Activated CD8-positive, alpha-beta memory T cell treated with anti-CD3 and anti-CD28 coated beads, Interleukin-2, amount 50 U/mL, for 4 hours (primary cell): Measurements from ENCODE around the gene LRRC25.
A peak's percentile ranks its signal among the peaks of the same experiment; 100 is the strongest.
"Not testable (repeated sequence)": the region's sequence is repeated elsewhere in the genome, so short reads cannot be mapped to it uniquely, and the experiment has no call there.

Source experiments
- DNase-seq: peaks from one replicate; pipeline ENCODE4 v3.0.0-alpha.2; 2020

The LRRC25 gene

DNA sequence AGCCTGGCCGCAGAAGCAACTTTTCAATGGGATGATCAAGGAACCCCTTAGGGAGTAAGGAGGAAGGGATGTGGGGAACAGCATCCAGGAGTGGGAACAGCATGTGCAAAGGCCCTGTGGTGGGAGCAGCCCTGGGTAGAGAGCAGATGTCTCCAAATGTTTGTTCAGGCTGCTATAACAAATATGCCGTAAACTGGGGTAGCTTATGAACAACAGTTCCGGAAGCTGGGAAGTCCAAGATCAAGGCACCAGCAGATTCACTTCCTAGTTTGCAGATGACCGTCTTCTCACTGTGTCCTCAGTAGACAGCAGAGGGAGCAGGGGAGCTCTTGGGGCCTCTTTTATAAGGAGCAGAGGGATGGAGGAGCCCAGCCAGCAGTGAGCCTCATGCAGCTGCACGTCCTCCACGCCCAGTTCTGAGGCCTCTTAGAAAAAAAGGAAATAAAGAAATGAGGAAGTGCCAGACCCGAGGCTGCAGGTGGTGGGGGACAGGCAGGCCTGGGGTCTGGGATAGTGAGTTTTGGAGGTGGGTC is 4.2 kb upstream of the LRRC25 start:
- no peak for DNase-seq

DNA sequence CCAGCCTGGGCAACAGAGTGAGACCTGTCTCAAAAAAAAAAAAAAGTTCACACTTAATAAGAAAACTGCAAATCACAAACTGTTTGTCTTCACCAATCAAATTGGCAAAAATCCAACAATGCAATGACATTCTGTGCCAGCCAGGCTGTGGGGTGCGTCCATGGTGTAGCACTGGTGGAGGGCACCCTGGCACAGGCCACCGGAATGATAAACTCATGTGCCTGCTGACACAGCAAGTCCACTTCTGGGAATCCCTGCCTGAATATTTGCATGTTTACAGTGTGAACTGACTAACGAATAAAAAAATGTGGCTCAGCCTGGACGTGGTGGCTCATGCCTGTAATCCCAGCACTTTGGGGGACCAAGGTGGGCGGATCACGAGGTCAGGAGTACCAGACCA is 1.6 kb upstream of the LRRC25 start:
- DNase-seq, result no peak

DNA sequence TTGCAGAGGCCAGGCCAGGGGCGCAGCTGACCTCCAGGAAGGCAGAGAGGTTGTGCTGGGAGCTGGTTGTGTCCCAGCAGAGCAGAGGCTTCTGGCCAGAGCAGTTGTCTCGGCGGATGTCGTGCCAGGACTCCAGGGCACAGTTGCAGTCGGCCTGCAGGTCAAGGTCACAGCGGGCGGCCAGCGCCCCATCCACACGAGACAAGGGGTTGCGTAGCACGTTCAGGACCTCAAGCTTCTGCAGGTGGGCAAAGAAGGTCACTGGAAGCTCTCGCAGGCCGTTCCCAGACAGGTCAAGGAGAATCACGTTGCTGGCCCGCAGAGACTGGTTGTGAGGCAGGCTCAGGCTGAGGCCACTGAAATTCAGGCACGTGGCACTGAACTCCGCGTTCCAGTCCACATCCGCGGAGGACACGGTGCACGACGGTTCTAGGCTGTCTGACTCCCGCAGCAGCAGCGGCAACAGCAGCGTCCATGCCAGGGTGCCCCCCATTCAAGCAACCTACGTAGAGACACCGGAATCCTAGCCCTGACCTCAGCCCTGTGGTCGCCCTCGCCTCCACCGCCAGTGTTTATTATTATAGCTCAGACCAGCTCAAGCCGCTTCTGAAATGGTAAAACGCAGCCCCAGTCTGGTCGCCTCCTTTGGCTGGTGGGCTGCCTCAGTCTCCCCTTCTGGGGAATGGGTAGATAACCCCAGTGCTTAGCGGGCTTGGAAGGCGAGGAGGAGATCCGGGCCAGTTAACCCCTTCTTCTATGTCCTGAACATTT is 766 bp downstream of the LRRC25 start:
- DNase-seq, result no peak

DNA sequence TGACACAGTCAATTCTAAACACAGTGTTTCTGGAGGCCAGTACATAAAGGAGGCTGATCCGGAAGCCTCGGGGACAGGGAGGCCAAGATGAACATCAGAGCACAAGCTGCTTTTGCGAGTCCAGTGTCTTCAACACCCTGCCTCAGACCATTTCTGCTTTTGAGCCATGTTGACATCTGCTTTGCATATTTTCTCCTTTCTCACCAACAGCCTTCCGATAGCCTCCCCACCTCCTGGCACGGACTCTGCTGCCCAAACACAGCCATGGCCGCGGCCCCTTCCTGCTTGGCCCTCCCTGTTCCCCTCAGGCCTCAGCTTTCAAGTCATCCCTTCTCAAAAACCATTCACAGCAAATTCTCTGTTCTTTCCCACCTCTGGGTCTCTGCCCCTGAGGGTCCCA is 3.6 kb downstream of the LRRC25 start:
- no peak for DNase-seq

DNA sequence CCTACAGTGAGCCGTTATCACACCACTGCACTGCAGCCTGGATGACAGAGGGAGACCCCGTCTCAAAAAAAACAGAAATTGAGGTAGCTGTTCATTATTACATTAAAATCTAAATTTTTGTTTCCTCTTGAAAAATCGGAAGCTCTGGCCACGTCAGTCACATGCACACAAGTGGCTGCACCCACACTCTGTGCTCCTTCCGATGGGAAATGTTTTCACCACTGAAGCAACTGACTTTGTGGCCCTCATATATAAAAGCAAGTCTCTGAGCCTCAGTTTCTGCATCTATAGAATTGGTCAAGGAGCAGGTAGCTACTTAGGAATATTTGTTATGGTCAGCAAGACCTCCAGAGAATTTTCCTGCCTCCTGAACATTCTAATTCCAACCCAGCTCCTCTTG is 4.5 kb downstream of the LRRC25 start:
- DNase-seq, result no peak

DNA sequence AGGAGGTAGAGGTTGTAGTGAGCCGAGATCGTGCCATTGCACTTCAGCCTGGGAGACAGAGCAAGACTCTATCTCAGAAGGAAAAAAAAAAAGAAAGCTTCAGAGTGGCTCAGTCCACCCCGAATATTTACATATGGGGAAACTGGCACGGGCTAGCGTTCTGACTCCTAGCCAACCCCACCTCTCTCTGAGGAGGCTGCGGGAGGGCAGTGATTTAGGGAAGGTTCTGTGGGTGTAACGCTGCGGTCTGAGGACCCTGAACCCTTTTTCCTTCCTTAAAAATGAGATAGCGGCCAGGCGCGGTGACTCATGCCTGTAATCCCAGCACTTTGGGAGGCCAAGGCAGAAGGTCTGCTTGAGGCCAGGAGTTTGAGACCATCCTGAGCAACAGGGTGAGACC is 5.0 kb downstream of the LRRC25 start:
- DNase-seq, result no peak

DNA sequence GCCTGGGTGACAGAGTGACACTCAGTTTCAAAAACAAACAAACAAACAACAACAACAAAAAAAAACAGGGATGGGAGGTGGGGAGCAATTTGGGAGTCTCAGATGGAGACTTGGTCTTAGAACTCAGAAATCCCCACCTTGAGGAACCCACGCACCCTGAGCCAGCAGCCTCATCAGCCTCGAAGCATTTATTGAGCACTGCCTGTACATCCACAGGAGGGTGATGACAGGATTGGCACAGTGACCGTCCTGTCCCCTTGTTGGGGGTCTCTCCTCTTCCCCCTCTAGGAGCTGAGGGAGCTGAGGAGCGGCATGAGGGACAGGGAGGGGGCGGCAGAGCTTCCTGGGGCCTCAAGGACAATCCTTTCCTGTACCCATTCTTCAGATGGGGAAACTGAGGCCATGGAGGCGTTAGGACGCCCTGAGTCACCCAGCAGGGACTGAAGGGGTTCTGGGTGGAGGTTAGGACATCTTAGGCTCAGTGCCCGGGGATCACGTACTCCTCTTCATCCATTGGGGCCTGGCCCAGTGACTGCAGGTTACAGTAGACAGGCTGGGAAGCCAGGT is 5.8 kb downstream of the LRRC25 start:
- no peak for DNase-seq

DNA sequence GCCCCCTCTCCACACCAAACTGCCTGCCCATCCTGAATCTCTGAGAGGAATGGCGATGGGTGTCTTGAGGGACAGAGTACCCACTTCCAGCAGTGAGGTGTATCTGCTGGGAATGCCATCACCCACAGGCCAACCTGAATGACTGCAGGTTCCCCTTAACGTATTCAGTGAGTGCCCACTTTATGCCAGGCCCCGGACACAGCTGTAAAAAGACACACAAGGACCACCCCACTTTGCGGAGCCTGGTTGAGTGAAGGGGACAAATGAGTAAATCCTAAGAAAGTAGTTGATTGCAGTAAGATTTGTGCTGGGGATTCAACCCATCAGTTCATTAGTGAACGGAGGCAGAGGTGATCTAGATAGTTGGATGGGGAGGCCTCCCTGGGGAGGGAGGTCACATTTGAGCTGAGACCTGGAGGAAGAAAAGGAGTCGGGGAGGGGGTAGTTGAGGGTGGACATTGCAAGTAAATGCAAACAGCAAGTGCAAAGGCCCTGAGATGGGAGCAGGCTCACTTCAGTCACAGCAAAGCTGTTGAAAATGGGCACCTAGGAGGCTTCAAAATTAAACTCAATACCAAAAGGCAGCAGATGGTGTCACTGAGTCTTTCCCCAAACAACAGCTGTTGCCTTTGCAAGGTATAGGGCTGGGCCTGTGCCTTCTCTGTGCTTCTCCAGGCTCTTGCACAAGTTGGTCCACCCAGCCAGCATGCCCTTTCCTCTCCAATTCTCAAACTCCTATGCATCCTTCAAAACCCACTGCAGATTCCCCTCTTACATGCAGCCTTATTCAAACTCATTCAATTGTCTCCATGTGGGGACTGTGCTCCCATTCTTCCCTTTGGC is 7.1 kb downstream of the LRRC25 start:
- DNase-seq, result no peak

DNA sequence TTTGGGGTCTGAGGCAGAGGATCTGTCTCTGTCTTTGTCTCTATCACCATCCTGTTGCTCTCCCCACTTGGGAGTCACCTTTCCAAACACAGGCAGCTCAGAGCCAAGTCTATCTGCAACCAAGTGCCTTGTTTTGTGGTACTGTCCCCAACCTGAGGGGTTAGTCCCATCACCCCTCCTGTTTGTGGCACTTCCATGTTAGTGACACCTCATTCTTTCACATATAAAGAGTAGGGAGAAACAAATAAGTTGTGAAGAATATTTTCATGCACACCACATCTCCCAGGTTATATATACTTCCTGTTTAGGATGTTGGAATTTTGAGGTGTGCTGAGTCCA is 7.7 kb downstream of the LRRC25 start:
- no peak for DNase-seq

DNA sequence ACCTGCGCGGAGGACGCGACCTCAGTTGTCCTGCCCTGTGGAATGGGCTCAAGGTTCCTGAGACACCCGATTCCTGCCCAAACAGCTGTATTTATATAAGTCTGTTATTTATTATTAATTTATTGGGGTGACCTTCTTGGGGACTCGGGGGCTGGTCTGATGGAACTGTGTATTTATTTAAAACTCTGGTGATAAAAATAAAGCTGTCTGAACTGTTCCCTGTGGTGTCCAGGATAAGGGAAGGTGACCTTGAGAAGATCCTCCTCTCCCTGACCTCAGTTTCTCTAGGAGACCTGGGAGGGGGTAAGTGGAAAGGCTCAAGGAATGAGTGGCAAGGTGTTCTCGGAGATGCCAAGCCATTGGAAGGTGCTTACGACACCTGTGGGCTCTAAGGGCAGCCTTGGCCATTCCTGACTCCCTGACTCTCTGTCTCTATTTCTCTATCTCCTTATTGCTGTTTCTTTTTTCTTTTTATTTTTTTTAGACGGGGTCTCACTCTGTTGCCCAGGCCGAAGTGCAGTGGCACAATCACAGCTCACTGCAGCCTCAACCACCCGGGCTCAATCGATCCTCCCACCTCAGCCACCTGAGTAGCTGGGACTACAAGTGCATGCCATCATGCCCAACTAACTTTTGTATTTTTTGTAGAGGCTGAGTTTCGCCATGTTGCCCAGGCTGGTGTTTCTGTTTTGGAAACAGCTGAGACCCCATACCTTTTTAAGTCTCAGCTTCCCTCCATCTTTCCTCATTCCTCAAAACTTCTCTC is 8.3 kb downstream of the LRRC25 start:
- no peak for DNase-seq

DNA sequence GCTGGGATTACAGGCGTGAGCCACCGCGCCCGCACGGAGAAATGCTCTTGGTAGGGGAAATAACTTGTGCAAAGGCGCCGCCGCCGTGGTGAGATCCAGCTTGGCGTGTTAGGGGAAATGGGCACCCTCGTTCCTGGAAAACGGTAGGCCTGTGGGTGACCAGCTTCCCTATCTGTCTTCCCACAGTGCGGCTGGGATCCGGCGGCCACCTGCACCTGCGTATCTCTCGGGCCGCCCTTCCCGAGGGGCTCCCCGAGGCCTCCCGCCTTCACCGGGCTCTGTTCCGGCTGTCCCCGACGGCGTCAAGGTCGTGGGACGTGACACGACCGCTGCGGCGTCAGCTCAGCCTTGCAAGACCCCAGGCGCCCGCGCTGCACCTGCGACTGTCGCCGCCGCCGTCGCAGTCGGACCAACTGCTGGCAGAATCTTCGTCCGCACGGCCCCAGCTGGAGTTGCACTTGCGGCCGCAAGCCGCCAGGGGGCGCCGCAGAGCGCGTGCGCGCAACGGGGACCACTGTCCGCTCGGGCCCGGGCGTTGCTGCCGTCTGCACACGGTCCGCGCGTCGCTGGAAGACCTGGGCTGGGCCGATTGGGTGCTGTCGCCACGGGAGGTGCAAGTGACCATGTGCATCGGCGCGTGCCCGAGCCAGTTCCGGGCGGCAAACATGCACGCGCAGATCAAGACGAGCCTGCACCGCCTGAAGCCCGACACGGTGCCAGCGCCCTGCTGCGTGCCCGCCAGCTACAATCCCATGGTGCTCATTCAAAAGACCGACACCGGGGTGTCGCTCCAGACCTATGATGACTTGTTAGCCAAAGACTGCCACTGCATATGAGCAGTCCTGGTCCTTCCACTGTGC is 9.1 kb downstream of the LRRC25 start:
- peak; percentile 82 for DNase-seq

DNA sequence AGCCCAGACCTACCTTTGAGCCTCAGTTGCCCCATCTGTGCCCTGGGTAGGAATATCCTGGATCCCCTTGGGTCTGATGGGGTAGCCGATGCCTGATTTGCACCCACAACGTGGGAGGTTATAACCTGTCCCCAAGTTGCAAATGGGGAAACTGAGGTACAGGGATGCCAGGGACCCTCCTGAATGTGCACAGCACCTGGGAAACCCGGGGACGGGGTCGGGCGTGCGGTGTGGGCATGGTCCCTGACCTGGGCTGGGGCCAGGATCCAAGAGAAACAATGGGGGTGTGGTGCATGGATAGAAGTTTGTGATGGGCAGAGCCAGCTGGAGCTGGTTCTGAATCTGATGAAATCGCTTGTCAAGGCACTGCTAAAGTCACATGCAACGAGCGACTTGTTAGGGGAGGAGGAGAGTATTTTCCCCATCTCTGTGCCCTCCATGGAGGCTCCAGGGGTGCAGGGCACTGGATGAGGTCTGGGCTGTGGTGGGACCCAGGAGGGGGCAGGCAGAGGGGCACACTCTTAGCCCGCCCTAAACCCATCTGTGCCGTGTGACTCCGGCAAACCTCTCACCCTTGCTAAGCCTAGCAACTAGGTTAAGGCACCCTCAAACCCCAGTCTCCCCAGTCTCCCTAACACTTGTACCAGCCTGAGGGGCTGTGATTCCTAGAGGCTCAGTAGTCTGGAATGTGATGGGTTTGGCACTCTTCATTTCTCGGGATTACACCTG is 10.7 kb downstream of the LRRC25 start:
- DNase-seq, result no peak

DNA sequence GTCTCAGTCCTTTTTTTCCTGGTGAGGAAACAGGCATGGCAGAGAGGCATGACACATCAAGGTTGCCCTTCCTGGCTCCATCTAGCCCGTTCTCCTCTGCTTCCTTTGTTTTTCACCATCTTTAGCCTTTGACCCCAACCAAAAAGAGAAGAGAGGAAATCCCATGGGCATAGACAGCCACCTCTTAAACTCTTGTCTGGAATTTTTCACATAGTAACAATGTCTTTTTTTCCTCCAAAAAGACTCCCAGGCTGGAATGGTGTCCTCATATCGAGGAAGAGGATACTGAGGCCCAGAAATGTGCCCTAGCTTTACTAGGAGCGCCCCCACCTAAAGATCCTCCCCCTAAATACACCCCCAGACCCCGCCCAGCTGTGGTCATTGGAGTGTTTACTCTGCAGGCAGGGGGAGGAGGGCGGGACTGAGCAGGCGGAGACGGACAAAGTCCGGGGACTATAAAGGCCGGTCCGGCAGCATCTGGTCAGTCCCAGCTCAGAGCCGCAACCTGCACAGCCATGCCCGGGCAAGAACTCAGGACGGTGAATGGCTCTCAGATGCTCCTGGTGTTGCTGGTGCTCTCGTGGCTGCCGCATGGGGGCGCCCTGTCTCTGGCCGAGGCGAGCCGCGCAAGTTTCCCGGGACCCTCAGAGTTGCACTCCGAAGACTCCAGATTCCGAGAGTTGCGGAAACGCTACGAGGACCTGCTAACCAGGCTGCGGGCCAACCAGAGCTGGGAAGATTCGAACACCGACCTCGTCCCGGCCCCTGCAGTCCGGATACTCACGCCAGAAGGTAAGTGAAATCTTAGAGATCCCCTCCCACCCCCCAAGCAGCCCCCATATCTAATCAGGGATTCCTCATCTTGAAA is 11.5 kb downstream of the LRRC25 start, which contains the start of gene GDF15:
TSS of gene GDF15 (plus strand) at position 484 of the 868 bp plus-strand sequence. CDS start at position 516, 32 bp downstream.
- peak; percentile 25 for DNase-seq

DNA sequence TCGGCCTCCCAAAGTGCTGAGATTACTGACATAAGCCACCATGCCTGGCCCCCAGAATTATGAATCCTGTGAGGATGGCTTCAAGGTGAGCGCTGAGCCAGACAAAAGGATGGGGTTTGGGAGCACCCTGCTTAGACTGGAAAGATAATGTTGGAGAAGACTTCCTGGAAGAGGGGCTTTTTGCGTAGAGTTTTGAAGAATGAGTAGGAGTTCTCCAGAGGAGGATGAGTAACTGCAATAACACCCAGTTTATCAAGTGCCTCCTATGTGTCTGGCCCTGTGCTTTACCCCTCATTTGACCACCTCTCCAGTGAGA is 12.1 kb downstream of the LRRC25 start:
- DNase-seq, result no peak

DNA sequence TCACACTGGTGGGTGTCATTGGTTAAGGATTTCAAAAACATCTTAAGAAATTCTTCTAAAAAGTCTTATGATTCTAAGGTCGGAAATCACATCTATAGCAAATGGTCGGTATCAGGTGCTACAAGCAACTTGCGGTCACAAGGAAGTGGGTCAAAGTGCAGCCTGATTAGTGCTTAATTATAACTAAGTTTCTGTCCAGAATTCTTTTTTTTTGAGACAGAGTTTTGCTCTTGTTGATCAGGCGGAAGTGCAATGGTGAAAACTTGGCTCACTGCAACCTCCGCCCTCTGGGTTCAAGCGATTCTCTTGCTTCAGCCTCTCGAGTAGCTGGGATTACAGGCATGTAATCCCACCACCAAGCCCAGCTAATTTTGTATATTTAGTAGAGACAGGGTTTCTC is 12.6 kb downstream of the LRRC25 start:
- no peak for DNase-seq

DNA sequence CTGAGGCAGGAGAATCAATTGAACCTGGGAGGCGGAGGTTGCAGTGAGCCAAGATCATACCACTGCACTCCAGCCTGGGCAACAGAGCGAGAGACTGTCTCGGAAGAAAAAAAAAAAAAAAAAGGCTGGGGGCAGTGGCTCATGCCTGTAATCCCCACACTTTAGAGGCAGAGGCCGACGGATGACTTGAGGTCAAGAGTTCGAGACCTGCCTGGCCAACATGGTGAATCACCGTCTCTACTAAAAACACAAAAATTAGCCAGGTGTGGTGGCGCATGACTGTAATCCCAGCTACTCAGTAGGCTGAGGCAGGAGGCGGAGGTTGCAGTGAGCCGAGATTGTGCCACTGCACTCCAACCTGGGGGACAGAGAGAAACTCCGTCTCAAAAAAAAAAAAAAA is 13.8 kb downstream of the LRRC25 start:
- DNase-seq, result not testable (repeated sequence)

DNA sequence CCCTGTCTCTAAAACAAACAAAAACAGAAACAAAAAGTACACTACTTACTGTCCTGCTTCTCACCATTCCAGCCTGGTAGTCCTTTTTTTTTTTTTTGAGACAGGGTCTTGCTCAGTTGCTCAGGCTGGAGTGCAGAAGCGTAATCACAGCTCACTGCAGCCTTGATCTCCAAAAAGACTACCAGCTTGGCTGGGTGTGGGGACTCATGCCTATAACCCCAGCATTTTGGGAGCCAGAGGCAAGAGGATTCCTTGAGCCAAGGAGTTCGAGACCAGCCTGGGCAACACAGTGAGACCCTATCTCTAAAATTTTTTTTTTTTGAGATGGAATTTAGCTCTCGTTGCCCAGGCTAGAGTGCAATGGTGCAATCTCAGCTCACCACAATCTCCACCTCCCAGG is 16.6 kb downstream of the LRRC25 start:
- DNase-seq, result no peak

DNA sequence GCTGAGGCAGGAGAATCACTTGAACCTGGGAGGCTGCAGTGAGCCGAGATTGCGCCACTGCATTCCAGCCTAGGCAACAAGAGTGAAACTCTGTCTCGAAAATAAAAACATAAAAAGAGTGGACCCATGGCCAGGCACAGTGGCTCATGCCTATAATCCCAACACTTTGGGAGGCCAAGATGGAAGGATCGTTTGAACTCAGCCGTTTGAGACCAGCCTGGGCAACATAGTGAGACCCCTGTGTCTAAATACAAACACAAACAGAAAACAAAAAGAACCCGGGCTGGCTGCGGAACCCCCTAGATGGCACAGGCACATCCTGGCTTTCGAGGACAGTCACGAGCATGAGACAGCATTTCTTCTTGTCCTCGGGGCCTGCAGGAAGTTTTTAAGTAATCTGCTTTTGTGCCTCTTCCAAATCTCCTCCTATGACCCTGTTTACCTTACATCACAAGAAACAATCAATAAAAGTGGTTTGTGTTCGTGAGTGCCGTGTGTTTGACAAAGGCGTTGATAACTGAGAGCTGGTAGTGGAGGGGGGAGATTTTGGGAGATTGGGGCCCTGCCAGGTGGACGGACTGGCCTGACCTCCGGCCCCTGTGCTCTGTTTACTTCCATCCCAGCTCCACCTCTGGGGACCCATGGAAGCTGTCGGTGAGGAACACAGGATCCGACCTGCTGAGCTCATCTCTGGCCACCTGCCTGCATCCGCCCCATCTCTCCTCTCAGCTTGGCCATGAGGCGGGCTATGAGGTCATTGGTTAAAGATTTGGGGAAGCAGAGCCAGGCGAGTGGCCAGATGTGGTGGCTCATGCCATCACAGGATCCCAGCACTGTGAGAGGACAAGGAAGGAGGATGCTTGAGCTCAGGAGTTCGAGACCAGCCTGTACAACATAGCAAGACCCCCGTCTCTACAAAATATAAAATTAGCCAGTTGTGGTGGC is 17.3 kb downstream of the LRRC25 start:
- DNase-seq, result no peak

DNA sequence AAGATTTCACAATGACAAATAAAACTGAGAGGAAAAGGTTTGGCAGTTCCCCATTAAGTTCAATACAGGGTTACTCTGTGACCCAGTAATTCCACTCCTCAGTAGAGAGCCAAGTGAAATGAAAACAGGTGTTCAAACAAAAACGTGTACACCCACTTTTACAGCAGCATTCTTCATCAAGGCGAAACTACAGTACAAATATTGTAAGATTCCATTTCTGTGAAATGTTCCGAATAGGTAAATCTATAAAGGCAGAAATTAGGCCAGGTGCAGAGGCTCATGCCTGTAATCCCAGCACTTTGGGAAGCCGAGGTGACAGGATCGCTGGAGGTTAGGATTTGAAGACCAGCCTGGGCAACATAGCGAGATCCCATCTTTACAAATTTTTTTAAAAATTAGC is 20.4 kb downstream of the LRRC25 start:
- no peak for DNase-seq
